GM21825 (cell line): Measurements from ENCODE around the gene CACNA2D4.

ENCODE experiments used
- ATAC-seq: cut with Tn5 transposase; IDR thresholded peaks from one replicate; pipeline ENCODE4 v1.9.1; 2021; ENCODE audit warnings: mild to moderate bottlenecking, moderate library complexity; ENCODE audit not compliant: unreplicated experiment

The CACNA2D4 gene

DNA sequence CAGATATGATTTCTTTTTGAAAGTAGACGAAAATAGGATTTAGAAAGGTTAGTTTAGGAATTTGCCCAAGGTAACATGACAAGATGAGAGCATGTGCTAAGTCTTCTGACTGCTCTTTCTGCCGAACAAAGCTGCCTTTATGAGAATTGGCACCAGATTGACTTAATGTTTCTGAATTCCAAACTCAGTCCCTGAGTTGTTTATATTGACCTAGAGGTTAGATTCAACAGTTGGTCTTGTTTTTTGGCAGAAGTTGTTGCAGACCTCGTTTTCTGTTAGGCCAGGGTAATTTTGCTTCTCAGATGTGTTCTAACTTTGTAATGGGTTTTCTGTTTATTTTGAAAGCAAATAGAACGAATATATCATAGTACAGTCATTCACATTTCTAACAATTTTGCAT is 159.6 kb downstream of the CACNA2D4 start:
- ATAC-seq: no peak

DNA sequence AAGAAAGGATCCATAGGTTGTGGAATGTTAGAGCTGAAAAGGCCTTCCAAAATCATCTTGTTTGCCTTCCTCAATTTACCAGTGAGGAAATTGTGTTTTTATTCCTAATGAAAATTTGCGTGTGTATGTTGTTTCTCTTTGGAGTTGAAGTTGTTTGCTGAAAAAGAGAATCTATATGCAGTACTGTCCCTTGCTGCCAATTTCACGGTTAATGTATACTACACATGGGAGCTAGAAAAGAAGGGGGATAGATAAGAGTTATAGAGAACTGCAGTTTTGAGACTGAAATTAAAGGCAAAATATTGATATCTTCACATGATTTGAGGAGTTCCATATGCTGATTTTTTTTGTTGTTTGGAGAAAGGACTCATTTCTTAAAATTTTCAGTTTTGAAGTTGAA is 160.1 kb downstream of the CACNA2D4 start:
- no peak for ATAC-seq

DNA sequence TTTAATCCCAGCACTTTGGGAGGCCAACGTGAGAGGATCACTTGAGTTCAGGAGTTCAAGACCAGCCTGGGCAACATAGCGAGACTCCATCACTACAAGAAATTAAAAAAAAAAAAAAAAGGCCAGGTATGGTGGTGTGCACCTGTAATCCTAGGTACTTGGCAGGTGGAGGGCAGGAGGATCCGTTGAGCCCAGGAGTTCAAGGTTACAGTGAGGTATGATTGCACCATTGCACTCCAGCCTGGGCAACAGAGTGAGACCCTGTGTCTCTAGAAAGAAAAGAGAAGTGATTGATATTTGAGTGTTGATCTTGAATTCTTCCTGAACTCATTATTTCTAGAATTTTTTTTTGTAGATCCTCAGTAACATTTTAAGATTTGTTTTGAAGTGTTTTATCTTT is 168.2 kb downstream of the CACNA2D4 start:
- ATAC-seq: no peak

DNA sequence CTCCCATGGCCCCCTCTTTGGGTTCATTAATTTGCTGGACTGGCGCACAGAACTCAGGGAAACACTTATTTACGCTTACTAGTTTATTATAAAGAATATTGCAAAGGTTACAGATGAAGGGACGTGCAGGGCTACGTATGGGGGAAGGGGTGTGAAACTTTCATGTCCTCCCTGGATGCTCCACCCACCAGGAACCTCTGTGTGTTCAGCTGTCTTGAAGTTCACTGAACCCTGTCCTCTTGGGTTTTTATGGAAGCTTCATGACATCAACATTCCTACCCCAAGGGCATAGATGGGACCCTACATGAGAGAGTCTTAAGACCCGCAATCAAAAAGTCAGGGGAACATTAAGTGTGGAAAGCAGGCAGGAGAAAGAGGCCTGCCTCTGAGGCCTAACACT is 169.4 kb downstream of the CACNA2D4 start:
- ATAC-seq: no peak

DNA sequence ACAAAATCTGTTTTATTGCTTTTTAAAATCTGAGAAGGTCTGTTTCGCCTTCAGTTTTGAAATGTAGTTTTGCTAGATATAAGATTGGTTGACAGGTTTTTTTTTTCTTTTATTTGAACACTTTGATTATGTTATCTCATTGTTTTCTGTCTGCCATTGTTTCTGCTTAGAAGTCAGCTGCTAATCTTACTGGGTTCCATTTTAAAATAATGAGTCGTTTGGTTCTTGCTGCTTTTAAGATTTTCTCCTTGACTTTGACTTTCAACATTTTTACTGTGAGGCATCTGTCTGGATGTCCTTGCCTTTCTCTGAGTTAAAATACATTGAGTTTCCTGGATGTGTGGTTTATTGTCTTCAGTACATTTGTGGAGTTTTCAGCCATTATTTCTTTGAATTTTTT is 170.8 kb downstream of the CACNA2D4 start:
- ATAC-seq: no peak

DNA sequence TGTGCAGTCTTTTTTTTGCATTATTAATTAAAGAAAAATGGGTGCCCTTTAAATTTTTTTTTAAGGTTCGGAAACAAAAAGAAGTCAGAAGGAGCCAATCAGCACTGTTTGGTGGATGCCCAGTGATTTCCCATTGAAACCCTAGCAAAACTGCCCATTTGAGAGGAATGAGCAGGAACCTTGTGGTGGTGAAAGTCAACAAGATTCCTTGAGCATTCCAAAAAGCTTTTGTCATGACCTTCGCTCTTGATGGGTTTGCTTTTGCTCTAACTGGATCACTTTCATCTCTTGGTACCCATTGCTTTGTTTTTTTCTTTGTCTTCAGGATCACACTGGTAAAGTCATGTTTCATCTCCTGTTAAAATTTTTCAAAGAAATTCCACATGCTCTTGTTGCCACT is 173.5 kb downstream of the CACNA2D4 start:
- no peak for ATAC-seq
